ENCODE results near the gene MMP25.

Gene MMP25, protein sequence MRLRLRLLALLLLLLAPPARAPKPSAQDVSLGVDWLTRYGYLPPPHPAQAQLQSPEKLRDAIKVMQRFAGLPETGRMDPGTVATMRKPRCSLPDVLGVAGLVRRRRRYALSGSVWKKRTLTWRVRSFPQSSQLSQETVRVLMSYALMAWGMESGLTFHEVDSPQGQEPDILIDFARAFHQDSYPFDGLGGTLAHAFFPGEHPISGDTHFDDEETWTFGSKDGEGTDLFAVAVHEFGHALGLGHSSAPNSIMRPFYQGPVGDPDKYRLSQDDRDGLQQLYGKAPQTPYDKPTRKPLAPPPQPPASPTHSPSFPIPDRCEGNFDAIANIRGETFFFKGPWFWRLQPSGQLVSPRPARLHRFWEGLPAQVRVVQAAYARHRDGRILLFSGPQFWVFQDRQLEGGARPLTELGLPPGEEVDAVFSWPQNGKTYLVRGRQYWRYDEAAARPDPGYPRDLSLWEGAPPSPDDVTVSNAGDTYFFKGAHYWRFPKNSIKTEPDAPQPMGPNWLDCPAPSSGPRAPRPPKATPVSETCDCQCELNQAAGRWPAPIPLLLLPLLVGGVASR
- total RNA-seq, result 1.2 to 11.6 (median 4.6) reads per million in 4 experiments

DNA sequence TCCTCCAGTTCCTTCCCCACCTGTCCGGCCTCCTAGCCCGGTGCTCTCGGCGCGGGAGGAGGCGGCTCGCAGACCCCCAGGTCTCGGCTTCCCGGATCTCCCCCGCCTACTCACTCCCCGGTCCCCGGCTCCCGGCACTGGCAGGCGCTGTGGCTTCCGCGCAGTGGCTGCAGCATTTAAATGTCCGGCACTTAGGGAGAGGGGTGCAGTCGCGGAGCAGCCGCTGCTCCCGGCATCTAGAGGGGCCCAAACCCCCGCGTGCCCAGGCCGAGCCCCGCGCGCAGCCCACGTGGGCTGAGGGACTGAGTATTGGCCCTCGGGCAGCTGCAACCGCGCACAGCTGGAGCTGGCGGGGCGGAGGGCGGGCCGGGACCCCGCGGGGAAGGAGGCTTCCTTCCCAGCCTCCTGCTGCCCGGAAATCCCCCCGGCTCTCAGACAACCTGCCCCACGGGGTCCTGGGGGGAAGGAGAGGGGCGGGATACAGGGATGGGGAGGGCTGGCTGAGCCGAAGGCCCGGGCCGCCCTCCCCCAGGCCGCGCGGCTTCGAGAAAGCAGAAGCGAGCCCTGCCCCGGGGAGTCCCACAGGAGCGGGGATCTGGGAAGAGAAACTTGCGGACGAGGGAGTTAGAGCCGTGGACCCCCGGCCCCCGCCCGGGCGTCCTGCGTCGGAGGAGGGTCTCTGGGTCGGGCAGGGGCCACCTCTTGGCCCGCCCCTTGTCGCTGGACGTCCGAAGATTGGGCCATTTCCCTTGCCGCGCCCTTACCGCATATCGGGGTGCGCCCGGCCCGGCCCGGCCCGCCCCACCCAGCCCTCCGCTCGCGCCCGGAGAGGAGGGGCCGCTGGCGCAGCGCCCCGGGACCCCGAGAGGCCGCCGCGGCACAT lies at the start of gene MMP25:
MMP25 (plus strand) TSS at position 804 of the 883 bp plus-strand sequence. CDS start 357 bp downstream, outside the sequence.
- no peak for DNase-seq

DNA sequence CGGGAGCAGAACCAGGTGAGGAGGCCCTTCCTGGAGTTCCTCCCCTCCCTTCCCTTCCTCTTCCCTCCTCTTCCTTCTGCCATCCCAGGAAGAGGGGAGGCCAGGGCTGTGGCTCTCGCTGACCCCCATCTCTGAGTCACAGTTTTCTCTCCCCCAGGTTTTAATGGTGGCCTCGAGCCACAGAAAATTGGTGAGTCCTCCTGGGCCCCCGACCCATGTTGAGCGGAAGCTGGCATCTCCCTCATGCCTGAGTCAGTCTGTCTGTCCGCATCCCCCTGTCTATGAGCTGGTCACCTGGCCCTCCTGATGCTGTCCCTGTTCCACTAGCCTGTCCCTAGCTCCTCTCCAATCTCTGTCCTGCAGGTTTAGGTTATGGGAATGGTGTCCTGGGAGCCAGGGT lies 46.4 kb upstream of the MMP25 start:
- no peak for DNase-seq

DNA sequence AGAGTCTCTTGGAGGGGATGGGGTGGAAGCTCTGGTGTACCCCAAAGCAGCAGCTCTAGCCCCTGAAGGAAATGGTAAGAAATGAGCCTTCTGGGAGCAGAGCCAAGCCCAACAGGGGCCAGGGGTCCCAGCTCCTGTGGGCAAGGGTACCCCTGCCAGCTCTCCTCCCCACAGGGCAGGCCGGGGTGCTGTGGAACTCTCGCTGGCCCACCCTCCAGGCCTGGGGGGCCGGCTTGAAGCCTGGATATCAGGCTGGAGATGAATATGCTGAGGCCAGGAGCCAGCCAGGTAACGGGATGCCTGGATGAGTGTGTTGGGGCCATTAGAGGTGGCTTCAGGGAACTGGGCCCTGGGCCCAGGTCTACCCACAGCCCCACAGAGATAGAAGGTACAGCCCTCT lies 45.8 kb upstream of the MMP25 start:
- DNase-seq, result no peak

DNA sequence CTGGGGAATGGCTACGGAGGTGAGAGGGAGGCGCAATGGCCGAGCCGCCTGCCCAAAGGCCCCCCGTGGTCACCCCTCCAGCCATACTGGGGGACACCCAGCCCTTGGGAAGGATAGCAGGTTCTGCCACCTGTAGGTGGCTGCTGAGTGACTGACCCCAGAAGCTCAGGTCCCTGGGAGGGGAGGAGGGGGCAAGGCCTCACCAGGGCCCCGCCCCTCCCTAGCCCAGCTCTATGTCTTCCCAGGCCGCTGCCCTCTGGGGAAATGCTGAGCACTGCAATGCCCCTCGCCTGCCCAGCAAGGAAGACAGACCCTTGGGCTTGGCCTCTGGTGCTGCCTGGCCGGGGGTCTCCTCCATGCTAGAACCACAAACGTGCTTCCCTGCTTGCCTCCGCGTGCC lies 45.0 kb upstream of the MMP25 start:
- DNase-seq, result no peak

DNA sequence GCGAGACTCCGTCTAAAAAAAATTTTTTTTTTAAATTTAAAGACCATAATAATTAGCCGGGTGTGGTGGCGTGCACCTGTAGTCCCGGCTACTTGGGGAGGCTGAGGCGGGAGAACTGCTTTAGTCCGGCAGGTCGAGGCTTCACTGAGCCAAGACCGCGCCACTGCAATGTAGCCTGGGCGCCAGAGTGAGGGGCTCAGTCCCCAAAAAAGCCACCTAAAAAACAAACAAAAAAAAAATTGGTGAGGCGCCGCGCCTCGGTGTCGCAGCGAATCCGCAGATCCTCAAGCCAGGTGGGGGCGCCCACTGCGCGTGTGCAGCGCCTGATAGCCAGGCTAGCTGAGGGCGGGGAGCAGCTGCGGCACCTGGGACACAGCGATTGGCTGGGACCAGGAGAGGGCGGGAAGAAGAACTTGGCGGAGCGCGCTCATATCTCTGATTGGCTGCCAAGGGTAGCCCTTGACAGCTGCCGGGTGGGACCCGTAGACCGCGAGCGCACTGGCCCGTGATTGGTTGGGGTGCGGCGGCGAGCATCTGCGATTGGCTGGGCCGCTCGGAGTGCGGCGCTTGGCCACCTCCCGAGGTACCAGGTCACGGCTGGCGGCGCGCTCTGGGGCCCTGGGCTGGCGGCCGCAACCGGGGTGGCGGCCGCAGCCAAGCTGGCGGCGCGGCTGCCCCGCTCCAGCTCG lies 42.6 kb upstream of the MMP25 start:
- DNase-seq, result peak; percentile 90

DNA sequence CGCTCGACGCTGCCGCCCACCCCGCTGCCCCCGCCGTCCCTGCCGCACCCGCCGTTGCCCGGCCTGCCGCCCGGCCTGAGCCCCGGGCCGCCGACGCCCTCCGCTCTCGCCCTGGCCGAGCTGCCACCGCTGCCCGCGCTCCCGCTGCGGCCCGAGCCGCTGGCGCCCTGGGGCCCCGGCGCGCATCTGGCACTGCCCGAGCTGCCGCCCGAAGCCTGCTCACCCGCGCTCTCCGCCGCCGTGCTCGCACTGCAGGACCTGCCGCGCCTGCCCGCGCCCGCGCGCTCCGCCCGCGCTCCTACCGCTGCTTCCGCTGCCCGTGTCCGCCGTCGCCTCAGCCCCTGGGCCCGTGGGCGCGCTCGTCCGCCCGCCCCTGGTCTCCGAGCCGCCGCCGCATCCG lies 42.0 kb upstream of the MMP25 start:
- DNase-seq, result no peak

DNA sequence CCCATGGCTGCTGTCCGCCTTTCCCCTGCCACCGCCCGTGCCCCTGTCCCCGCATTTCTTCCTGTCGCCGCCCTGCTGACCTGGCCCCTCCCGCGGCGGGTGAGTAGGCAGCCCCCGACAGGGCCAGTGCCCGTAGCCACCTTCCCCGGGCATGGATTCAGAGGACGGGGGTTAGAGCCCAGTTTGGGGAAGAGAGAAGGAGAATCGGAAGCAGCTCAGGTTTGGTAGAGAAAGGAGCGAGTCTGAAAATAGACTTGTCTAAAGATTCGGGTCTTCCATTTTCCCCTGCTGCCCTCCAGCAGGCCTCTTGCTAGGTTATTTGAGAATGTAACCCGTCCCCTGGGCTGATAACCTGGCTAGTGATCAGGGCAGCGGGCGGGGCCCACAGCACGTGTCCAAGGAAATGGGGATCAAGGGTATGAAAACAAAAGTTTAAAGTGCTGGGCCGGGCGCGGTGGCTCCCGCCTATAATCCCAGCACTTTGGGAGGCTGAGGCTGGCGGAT lies 41.5 kb upstream of the MMP25 start:
- no peak for DNase-seq

DNA sequence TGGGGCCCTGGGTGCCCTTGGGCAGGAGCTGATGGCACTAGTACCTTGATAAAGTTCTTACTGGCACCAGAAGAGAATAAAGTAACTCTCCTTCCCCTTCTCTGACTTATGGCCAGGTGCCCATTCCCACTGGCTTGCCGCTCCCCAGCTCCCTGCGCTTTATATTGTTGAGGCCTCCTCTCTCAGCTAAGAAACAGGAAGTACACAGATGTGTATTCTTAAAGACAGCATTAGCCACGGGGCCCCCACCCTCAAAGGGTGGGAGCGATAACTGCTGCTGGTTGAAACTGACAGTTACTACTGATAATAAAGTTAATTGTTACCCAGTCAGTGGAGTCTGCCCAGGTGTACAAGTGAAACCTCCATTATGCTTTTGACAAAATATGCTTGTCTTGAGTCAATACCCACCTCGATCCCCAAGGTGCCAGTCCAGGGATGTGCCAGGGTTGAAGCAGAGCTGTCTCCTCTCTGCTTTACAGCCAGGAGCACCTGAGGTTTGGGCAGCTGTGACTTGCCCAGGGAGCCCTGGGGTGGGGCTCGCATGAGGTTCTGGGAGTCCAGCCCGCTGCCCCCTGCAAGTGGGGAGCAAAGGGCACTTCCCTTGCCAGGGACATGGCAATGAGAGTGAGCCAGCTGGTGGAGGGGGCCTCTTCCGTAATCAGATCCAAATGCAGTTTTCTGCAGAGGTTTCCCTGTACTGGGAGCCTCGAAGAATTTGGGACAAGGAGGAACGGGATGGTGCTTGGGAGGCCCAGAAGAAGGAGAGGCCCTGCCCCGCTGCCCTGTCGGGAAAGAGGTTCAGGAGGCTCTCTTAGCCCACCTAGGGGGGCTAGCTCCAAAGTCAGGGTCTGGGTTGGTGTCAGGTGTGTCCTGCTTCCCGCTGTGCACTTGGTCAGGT lies 39.1 kb upstream of the MMP25 start:
- DNase-seq, result no peak

DNA sequence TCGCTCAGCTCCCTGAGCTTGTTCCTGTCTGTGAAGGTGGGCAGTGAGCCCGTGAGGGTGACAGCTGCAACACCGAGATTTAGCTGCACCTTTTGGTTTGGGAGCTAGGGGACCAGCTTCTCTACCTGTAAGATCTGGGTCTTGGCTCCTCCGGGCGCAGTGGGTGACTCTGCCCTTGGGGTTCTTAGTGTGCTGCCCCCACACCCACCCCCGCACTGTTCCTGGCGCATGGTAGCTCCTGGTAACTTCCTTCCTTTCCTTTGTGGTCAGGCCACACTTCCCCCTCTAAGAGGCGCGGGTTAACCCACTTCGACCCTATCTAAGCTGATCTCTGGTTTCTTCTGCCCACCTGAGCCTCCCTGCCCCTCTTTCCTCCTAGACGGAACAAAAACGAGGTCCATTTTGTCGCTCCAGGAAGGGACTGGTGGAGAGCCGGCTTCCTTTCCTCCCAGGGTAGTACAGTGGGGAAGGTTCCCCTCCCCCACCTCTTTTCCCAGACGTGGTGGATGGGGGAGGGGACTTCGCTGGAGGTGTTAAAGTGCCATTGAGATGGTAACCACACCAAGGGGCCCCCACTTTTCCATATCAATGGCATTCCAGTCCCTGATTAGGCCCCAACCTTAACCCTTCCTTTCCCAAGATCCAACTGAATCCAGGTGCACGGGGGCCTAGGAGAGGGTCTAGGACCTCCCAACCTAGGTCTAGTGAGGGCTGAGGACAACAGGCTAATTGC lies 38.2 kb upstream of the MMP25 start:
- no peak for DNase-seq

DNA sequence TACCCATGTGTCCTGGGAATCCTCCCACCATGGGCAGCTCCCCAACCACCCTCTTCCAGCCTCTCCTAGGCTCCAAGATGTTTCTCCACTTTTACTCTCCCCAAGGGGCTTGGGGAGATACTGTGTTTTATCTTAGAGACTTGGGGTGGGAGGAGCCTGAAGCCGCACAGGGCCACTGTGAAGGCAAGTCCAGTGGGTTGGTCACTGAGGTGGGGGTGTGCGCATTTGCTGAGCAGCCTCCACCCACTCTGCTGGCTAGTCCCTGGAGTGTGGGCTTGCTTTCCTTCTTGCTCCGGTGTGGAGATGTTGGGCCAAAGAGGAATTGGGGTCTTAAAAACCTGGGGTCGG lies 37.7 kb upstream of the MMP25 start:
- DNase-seq, result no peak

DNA sequence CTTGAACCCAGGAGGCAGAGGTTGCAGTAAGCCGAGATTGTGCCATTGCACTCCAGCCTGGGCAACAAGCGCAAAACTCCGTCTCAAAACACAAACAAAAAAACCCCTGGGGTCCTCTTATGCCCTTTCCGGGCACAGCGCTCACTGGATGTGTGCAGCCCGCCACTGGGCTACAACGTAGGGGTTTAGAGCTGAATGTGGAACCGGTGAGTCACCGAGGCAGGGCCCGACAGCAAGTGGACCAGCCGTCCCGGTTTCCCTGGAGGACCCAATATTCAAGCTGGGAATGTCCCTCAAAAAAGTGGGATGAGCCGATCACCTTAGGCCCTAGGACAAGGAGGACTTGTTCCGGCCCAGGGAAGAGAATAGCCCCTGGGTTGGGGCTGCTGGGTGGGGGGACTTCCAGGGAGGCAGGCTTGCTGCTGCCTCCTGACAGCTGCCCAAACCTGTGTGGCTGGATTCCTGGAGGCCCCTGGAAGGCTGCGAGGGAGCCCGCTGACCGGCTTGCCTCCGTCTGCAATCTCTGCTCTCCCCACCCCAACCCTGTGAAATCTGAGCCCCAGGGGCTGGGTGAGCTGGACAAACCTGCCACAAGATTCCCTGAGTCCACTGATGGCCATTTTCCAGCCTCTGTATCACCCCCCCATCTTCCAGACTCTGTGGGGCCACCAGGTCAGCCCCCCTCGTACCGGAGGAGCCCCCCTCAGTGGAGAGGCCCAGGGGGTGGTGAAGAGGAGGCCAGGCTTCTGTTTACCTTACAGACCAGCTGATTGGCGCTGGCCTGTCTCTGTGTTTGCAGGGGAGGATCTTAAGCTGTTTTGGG lies 36.6 kb upstream of the MMP25 start:
- DNase-seq, result no peak

DNA sequence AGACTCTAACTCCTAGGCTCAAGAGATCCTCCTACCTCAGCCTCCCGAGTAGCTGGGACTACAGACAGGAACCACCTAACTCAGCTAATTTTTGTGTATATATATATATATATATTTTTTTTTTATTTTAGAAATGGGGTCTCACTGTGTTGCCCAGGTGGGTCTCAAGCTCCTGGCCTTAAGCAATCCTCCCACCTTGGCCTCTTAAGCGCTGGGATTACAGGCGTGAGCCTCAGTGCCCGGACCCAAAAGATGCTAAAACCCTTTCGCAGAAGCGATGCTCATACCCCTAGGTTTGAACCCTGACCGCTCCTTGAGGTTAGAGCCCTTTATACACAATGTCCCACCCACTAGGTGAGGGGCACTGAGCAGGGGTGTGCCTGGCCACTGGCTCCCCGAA lies 35.9 kb upstream of the MMP25 start:
- no peak for DNase-seq

DNA sequence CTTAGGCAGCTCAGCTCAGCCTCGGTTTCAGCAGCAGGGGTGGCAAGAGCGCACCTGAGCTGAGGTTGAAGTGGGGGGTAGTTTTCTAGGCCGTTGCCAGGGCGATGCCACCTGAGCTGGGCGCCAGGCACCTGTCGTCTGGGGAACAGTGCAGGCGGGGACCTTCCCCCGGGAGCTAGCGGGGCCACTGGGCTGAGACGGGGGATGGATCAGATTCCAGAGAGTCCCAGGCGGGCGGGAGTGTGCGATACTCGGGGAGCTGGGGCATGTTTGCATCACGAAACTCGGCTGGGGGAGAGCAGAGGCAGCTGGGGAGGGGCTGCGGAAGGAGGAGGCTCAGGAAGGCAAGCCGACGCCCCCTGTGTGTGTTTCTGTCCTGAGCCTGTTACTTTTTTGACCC lies 34.1 kb upstream of the MMP25 start:
- no peak for DNase-seq

DNA sequence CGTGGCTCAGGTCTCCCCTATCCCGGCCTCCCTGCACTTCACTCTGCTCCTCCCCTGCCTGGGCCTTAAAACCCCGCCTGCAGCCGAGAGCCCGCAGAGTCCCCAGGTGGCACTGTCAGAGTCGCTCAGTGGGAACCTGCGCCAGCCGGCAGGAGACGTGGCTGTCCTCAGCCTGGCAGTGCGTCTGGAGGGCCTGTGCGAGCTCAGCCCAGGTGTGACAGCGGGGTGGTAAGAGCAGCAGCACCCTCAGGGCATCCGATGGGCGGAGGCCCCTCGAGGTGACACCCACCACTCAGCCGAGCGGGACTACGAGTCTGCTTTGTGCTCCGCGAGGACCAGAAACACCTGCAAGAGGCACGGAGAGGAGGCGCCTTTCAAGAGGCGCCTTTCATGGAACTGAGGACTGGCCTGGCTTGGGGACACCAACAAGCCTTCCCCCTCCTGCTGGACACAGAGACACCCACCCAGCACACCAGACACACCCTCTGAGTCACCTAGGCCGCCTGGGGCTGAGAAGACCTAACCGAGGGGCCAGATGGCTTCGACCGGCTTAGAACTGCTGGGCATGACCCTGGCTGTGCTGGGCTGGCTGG lies 33.4 kb upstream of the MMP25 start, which contains the start of gene CLDN9:
CLDN9 (plus strand) TSS at position 96 of the 593 bp plus-strand sequence; CDS start at position 536, 440 bp downstream.
- DNase-seq, result no peak

DNA sequence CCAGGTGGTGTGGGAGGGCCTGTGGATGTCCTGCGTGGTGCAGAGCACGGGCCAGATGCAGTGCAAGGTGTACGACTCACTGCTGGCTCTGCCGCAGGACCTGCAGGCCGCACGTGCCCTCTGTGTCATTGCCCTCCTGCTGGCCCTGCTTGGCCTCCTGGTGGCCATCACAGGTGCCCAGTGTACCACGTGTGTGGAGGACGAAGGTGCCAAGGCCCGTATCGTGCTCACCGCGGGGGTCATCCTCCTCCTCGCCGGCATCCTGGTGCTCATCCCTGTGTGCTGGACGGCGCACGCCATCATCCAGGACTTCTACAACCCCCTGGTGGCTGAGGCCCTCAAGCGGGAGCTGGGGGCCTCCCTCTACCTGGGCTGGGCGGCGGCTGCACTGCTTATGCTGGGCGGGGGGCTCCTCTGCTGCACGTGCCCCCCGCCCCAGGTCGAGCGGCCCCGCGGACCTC lies 32.8 kb upstream of the MMP25 start:
- DNase-seq, result no peak

DNA sequence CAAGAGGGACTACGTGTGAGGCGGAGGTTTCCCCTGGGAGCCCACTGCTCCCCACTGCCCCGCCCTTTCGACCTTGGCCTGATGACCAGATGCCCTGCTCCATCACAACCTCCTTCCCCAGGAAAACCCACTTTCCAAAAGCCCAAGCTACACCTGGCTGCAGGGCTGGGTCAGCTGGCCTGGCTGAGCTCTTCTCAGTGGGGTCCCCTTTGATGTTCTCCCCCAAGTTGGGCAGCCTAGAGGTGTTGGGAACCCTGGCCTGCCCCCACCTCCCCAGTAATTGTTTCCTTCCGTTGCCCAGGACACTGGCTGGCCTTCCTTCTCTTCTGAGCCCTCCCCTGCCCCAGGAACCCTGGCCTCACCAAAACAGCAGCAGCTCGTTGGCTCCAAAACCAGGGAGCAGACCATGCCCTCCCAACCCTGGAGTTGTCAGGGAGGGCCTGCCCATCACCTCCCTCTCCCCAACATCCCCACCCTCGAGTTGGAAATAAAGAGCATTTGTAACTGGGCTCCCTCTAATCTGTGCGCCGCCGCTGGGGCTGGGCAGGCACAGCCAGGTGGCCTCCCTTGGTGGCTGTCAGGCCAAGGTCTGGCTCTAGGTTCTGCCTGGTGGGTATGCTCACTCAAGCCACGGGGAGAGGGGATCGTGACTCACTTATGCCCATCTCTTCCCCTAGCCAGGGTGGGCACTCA lies 32.2 kb upstream of the MMP25 start:
- no peak for DNase-seq

DNA sequence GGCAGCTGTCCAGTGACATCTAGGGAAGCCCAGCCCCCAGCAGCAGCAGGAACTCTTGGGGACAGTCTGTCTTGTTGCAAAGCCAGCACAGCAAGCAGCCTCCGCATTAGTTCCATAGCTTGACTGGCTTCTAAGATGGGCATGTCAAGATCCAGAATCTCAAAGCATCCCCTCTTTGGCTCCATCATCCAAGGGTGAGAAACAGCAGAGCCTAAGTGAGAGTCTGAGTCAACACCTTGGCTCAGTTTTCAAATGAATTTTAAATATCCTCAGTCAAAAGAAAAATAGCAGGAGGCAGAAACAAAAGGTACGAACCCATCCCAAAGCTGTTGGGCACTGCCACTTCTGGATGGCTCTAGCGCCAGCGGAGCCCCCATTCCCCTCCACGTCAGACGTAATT lies 31.4 kb upstream of the MMP25 start:
- DNase-seq, result no peak

DNA sequence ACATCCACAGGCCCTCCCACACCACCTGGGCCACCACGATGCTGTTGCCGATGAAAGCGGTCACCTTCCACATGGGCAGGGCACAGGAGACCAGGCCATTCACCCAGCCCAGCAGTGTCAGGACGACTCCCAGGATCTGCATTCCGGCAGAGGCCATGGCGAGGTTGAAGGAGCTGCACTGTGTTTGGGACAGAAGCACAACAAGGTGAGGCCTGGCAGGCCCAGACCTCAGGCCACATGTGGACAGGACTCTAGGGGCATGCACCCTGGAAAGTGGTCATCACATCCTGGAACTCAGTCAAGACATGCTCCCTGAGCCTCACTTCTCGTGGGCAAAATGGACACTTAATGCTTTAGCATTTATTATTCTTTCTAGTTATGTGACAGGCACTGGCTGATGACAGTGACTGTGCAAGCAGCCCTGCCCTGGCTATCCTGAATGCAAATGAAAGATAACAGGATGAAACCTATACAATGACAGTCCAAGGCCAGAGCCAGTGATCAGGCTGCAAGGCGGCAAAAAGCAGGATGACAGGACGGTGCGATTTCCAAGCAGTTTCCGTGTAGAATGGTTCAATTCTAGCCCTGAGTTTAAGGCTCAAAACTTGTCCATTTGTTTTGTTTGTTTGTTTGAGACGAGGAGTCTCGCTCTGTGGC lies 30.4 kb upstream of the MMP25 start:
- no peak for DNase-seq
